Muscle layer of colon (tissue), 2 donors: ENCODE data around the gene CENPU.
"Not testable (repeated sequence)": the region's sequence is repeated elsewhere in the genome, so short reads cannot be mapped to it uniquely, and the experiment has no call there.

Experiments
- H3K27ac ChIP-seq: one replicate; pipeline ENCODE4 v1.7.0; 2013; ENCODE audit warnings: low read depth, mild to moderate bottlenecking, low read length, moderate library complexity
- H3K27me3 ChIP-seq, 2 donors: one replicate each; pipeline ENCODE4 v1.7.0; 2013; ENCODE audit warnings: low read length in 2 of 2, mild to moderate bottlenecking in 2 of 2; ENCODE audit not compliant: insufficient read depth in 2 of 2, control insufficient read depth in 1 of 2
- H3K36me3 ChIP-seq: one replicate; pipeline ENCODE4 v1.7.0; 2013; ENCODE audit warnings: mild to moderate bottlenecking, low read length; ENCODE audit not compliant: insufficient read depth
- H3K4me1 ChIP-seq: one replicate; pipeline ENCODE4 v1.7.0; 2013; ENCODE audit warnings: mild to moderate bottlenecking, low read length; ENCODE audit not compliant: insufficient read depth
- H3K4me3 ChIP-seq, 2 donors: one replicate each; pipeline ENCODE4 v1.7.0; 2013; ENCODE audit warnings: low read length in 2 of 2, low read depth in 1 of 2, mild to moderate bottlenecking in 1 of 2, moderate library complexity in 1 of 2
- H3K9ac ChIP-seq: one replicate; pipeline ENCODE4 v1.7.0; 2013; ENCODE audit warnings: low read length
- H3K9me3 ChIP-seq: one replicate; pipeline ENCODE4 v1.7.0; 2013; ENCODE audit warnings: mild to moderate bottlenecking, low read length
- donor health status: abdominal sarcoma.
- donor health status: Adenocarcinoma of cecum.

The CENPU gene

DNA sequence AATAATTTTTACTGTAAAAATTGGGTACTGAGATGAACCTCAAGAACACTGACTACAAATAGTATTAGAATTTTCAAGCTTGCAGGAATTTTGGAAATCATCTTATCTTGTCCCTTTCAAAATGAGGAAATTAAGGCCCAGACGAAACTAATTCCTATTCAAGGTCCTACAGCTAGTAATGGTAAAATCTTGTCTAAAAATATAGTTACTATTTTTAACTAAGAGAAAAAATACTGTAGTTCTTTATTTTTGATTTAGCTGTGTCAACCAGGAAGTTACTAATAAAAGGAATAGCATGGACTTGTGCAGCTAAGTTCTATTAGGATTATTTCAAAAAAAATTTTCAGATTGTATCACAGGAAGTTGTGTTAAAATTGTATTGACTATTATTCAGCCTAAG is 71.7 kb downstream of the CENPU start:
- Histone ChIP-seq H3K36me3 (peaks cover 26% of the 10 kb centered on the region), H3K4me3 (no peak overlapping the region), H3K27ac (no peak overlapping the region), H3K27me3 (no peaks in the 10 kb centered on the region), H3K9ac (no peak overlapping the region), H3K4me1 (no peaks in the 10 kb centered on the region), H3K9me3 (no peaks in the 10 kb centered on the region)

GRCh38 chr4:184660978-184661377 is 72.9 kb downstream of the CENPU start:
- Histone ChIP-seq H3K27ac (no peak overlapping the region), H3K9ac (no peak overlapping the region), H3K4me1 (no peaks in the 10 kb centered on the region), H3K36me3 (peaks cover 15% of the 10 kb centered on the region), H3K27me3 (no peaks in the 10 kb centered on the region), H3K9me3 (no peaks in the 10 kb centered on the region), H3K4me3 (no peak overlapping the region)

DNA sequence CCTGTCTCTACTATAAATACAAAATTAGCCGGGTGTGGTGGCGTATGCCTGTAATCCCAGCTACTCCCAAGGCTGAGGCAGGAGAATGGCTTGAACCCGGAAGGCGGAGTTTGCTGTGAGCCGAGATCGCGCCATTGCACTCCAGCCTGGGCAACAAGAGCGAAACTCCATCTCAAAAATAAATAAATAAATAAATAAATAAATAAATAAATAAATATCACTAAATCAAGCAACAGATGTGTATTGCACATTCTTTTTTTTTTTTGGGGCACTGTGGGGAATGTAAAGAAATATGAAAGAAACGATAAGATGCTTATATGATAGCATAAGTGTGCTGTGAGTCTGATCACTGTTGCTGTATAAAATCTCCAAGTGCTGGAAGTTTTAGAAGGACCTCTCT is 76.1 kb downstream of the CENPU start:
- not testable (repeated sequence) for H3K27me3 ChIP-seq, H3K4me1 ChIP-seq, H3K9ac ChIP-seq, H3K9me3 ChIP-seq, H3K4me3 ChIP-seq, H3K27ac ChIP-seq
- H3K36me3 ChIP-seq = peaks cover 15% of the 10 kb centered on the region

- no peak overlapping the region for H3K27ac ChIP-seq
- H3K27me3 ChIP-seq = no peaks in the 10 kb centered on the region
- peaks cover 15% of the 10 kb centered on the region for H3K36me3 ChIP-seq
Observed at GRCh38 chr4:184657144-184657543, 76.8 kb downstream of the CENPU start.

DNA sequence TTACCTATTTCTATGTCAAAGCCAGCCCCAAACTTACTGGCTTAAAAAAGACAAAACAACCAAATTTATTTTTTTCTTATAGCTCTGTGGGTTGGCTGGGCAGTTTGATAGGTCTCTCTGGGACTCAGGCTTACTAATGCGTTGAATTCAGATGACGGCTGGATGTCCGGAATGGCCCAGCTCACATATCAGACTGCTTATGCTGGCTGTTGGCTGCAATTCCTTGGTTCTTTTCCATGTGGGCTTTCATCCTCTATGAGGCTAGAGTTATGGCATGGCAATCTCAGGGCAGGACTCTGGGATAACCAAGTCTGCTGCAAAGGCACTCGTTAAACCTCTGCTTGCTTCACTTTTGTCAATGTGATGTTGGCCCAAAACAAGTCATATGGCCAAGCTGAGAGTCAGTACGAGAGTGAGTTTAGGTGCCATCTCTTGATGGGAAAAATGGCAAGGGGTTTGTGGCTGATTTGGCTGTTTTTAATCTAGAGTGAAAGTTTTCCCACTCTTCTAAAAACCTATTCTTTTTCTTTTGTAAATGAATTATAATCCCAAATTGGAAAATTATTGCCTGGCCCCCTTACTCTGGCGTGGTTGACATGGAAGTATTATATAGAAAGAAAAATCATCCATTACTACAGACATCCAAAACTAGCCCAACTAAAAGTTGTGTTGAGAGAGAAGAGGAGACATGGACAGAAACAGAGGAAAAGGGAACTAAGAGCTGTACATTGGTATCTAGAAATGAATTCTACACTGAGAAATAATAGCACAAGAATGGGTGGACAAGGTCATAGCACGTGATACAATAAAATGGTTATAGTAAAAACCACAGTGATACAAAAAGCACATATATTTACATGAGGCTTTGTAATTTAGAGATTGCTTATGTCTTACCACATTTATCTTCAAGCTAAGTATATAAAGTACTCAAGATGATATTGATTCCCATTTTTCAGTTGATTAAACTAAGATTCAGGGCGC is 77.7 kb downstream of the CENPU start:
- no peak overlapping the region for H3K27ac ChIP-seq
- no peak overlapping the region for H3K9ac ChIP-seq
- H3K4me1 ChIP-seq = no peaks in the 10 kb centered on the region
- peaks cover 13% of the 10 kb centered on the region for H3K36me3 ChIP-seq
- no peak overlapping the region for H3K4me3 ChIP-seq
- no peaks in the 10 kb centered on the region for H3K9me3 ChIP-seq
- no peaks in the 10 kb centered on the region for H3K27me3 ChIP-seq

More at GRCh38 chr4:184657144-184657543, 76.8 kb downstream of the CENPU start:
- no peaks in the 10 kb centered on the region for H3K9me3 ChIP-seq
- H3K9ac ChIP-seq = no peak overlapping the region
- H3K4me1 ChIP-seq = no peaks in the 10 kb centered on the region
- H3K4me3 ChIP-seq = no peak overlapping the region

DNA sequence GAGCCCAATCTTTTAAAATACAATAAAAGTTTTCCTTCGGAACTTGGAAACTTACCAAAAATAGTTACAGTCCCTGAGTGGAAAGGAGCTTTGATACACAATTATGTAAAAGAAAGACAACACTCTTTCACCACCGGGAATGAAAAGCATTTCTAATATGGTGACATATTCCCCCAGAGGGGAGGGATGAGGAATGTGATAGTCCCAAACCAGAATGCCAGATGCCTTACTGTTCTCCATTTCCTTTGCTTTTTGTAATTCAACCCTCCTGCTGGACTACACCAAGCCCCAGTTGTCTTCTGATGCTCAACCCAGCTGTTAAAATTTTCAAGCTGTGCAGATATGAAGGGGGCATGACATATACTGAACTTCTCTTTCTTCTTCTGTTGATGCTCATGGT is 80.2 kb downstream of the CENPU start:
- H3K4me3 ChIP-seq = no peak overlapping the region
- no peak overlapping the region for H3K9ac ChIP-seq
- H3K4me1 ChIP-seq = peaks cover 8% of the 10 kb centered on the region
- H3K27me3 ChIP-seq = no peaks in the 10 kb centered on the region
- H3K36me3 ChIP-seq = no peaks in the 10 kb centered on the region
- no peaks in the 10 kb centered on the region for H3K9me3 ChIP-seq
- no peak overlapping the region for H3K27ac ChIP-seq

DNA sequence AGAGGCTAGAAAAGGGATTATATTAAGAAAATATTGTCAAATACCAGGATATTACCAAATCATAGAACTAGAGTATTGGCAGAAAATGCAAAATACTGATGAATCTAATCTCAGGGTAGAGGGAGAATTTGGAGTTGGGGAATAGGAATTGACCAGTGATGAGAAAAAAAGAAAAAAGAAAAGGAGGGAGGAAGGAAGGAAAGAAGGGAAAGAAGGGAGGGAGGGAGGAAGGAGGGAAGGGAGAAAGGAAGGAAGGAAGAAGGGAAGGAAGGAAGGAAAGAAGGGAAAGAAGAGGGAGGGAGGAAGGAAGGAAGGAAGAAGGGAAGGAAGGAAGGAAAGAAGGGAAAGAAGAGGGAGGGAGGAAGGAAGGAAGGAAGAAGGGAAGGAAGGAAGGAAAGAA is 81.2 kb downstream of the CENPU start:
- H3K9me3 ChIP-seq, H3K36me3 ChIP-seq, H3K27me3 ChIP-seq, H3K27ac ChIP-seq, H3K9ac ChIP-seq, H3K4me3 ChIP-seq: not testable (repeated sequence)
- H3K4me1 ChIP-seq = peaks cover 14% of the 10 kb centered on the region

DNA sequence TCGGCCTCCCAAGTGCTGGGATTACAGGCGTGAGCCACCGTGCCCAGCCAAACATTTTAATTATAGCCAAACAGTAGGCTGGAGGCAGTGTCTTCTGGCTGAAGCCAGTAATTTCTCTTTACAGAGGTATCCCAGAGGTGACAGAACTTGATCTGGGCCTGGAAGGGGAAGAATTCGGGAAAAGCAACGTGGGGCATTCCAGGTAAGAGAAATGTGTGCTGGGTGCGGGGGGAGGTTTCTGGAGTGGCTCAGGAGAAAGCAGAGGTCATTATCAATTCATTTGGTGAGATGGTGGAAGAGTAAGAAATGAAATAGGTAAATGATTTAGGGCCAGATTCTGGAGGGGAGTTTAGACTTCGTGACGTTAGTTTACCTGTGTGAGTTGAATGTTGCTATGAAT is 82.0 kb downstream of the CENPU start:
- Histone ChIP-seq H3K36me3 (no peaks in the 10 kb centered on the region), H3K9me3 (no peaks in the 10 kb centered on the region), H3K4me1 (peaks cover 22% of the 10 kb centered on the region), H3K4me3 (no peak overlapping the region), H3K9ac (no peak overlapping the region), H3K27me3 (no peaks in the 10 kb centered on the region), H3K27ac (no peak overlapping the region)

DNA sequence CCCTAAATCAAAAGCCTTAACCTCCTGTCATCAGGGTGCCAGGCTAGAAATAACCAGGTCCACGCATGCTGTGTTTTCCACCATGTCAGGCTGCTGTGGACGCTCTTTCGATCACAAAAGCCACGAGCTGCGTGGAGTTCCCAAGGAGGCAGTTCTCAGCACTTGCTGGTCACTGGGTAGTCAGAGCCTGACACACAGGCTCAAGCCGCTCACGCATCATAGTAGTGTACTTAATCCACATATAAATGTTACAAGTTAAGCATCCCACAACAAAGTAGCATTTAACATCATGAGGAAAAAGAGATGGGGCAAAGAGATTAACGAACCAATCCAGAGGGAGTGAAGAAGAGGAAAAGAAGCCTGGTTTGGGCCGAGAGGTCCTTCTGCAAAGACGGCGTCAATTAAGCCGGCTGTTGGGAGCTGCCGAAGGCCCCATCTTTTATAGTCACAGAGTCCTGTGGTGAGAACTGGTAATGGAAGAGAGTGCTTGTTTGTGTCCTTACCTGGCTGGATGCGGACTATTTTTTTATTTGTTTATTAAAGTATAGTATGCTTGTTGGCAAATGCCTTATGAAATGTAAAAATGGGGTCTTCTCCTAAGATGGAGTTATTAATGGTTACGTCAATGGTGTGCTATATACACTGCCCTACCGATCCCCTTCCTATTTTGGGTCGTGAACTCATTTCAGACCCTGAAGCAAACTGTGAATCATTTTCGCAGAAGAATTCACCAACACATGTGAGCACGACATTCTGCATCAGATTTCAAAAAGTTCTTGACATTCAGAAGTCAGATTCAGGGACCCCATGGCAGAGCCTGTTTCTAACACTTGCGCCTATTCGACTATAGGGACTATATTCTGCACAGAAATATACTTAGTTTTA is 83.7 kb downstream of the CENPU start:
- H3K27me3 ChIP-seq = no peaks in the 10 kb centered on the region
- peaks cover 6% of the 10 kb centered on the region for H3K36me3 ChIP-seq
- peak overlapping the region; percentile 89 for H3K27ac ChIP-seq
- H3K9ac ChIP-seq = peak overlapping the region; percentile 95
- peak overlapping the region; percentile 39 to 97 for H3K4me3 ChIP-seq
- H3K9me3 ChIP-seq = no peaks in the 10 kb centered on the region
- peaks cover 32% of the 10 kb centered on the region for H3K4me1 ChIP-seq

DNA sequence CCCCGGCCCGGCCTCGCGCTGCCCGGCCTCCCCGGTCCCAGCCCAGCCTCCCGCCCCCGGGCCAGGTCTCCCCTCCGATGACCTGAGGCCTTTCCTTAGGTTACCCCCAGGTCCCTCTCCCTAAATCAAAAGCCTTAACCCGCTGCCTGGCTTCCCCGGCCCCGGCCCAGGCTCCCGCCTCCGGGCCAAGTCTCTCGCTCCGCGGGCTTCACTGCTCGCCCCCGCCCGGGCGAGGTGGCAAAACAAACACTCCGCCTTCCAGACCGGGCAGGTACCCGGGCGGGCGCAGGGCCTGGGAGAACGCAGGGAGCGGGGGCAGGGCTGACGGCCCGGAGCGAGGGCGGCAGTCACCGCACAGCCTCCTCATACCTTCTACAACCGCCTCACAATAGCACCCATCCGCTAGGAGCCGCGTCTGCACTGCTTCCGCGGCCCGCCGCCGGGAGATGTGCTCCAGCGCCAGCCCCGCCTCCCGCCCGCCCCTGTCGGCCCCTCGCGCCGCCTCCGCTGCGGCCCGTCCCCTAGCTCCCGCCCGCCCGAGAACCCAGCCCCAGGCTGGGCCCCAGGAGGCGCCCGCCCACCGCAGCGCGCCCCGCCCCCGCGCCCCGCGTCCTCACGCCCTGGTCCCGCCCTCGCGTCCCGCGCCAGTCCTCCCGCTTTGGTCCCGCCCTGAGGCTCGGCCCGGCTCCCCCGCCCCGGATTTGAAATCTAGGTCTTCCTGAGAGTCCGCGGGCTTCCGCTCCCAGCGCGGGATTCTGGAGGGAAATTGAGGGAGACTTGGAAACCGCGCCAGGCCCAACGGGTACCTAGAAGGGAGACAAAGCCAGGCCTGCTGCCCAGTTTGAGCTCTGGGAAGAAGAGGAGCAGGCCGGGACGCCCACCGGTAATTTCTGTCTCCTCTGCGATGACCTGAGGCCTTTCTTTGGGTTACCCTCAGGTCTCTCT is 84.6 kb downstream of the CENPU start, which contains the start of the genes CASP3 and PRIMPOL:
TSS of gene CASP3 (minus strand) at position 422 of the 945 bp plus-strand sequence. CDS start 10,994 bp downstream, outside the sequence.
TSS of gene PRIMPOL (plus strand) at position 713 of the 945 bp plus-strand sequence. CDS start 7,403 bp downstream, outside the sequence.
- Histone ChIP-seq H3K9ac (peak within 1 kb of the TSS; percentile 95), H3K27me3 (no peaks in the 10 kb centered on the region), H3K4me3 (peak within 1 kb of the TSS; percentile 67 to 97), H3K36me3 (peaks cover 6% of the 10 kb centered on the region), H3K9me3 (no peaks in the 10 kb centered on the region), H3K4me1 (peaks cover 37% of the 10 kb centered on the region), H3K27ac (peak within 1 kb of the TSS; percentile 97)
